ENCODE results near the gene SCFD2.

DNA sequence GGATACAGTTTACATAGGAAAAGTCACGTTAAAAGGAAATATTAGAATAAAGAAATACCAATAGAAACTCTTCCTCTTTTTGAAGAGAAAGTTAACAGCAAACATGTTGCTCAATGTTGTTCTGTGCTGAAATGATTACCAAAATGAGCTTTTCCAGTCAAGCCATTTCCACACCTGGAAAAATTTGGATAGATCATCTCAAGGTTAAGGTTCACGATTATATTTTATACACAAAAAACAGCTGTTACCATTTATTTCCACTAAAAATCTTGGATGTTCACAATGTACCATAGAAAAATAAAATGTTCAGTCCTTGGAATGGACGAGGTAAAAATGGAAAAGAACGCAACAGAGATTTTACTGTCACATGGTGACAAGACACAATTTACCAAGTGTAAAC lies 218.7 kb downstream of the SCFD2 start:
- TF ChIP-seq, protein P1, sequence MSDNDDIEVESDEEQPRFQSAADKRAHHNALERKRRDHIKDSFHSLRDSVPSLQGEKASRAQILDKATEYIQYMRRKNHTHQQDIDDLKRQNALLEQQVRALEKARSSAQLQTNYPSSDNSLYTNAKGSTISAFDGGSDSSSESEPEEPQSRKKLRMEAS (IDR thresholded peaks at IDR 0.05; ENCODE audit: low read depth) = no peak
- no peak for TF ChIP-seq POLR2AphosphoS5 (IDR thresholded peaks at IDR 0.05; ENCODE audit: low read depth, low read length)
- no peak for TF ChIP-seq SIN3A (IDR thresholded peaks at IDR 0.05; ENCODE audit: borderline replicate concordance, low read depth, low read length)
- TF ChIP-seq, protein P2, sequence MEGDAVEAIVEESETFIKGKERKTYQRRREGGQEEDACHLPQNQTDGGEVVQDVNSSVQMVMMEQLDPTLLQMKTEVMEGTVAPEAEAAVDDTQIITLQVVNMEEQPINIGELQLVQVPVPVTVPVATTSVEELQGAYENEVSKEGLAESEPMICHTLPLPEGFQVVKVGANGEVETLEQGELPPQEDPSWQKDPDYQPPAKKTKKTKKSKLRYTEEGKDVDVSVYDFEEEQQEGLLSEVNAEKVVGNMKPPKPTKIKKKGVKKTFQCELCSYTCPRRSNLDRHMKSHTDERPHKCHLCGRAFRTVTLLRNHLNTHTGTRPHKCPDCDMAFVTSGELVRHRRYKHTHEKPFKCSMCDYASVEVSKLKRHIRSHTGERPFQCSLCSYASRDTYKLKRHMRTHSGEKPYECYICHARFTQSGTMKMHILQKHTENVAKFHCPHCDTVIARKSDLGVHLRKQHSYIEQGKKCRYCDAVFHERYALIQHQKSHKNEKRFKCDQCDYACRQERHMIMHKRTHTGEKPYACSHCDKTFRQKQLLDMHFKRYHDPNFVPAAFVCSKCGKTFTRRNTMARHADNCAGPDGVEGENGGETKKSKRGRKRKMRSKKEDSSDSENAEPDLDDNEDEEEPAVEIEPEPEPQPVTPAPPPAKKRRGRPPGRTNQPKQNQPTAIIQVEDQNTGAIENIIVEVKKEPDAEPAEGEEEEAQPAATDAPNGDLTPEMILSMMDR (IDR thresholded peaks at IDR 0.05) = no peak
- TF ChIP-seq EZH2phosphoT487 (IDR thresholded peaks at IDR 0.05; ENCODE audit: borderline replicate concordance, low read depth) = no peak
- TF ChIP-seq, protein P3, sequence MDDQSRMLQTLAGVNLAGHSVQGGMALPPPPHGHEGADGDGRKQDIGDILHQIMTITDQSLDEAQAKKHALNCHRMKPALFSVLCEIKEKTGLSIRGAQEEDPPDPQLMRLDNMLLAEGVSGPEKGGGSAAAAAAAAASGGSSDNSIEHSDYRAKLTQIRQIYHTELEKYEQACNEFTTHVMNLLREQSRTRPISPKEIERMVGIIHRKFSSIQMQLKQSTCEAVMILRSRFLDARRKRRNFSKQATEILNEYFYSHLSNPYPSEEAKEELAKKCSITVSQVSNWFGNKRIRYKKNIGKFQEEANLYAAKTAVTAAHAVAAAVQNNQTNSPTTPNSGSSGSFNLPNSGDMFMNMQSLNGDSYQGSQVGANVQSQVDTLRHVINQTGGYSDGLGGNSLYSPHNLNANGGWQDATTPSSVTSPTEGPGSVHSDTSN (IDR thresholded peaks at IDR 0.05) = no peak
- TF ChIP-seq SMC3 (IDR thresholded peaks at IDR 0.05; ENCODE audit: low read depth, low read length) = no peak
- no peak for TF ChIP-seq FOXM1 (IDR thresholded peaks at IDR 0.05; ENCODE audit: low read depth)
- TF ChIP-seq, protein P4, sequence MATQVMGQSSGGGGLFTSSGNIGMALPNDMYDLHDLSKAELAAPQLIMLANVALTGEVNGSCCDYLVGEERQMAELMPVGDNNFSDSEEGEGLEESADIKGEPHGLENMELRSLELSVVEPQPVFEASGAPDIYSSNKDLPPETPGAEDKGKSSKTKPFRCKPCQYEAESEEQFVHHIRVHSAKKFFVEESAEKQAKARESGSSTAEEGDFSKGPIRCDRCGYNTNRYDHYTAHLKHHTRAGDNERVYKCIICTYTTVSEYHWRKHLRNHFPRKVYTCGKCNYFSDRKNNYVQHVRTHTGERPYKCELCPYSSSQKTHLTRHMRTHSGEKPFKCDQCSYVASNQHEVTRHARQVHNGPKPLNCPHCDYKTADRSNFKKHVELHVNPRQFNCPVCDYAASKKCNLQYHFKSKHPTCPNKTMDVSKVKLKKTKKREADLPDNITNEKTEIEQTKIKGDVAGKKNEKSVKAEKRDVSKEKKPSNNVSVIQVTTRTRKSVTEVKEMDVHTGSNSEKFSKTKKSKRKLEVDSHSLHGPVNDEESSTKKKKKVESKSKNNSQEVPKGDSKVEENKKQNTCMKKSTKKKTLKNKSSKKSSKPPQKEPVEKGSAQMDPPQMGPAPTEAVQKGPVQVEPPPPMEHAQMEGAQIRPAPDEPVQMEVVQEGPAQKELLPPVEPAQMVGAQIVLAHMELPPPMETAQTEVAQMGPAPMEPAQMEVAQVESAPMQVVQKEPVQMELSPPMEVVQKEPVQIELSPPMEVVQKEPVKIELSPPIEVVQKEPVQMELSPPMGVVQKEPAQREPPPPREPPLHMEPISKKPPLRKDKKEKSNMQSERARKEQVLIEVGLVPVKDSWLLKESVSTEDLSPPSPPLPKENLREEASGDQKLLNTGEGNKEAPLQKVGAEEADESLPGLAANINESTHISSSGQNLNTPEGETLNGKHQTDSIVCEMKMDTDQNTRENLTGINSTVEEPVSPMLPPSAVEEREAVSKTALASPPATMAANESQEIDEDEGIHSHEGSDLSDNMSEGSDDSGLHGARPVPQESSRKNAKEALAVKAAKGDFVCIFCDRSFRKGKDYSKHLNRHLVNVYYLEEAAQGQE (IDR thresholded peaks at IDR 0.05; ENCODE audit: low read depth, low read length) = no peak
- TF ChIP-seq, protein P5, sequence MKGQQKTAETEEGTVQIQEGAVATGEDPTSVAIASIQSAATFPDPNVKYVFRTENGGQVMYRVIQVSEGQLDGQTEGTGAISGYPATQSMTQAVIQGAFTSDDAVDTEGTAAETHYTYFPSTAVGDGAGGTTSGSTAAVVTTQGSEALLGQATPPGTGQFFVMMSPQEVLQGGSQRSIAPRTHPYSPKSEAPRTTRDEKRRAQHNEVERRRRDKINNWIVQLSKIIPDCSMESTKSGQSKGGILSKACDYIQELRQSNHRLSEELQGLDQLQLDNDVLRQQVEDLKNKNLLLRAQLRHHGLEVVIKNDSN (IDR thresholded peaks at IDR 0.05; ENCODE audit: borderline replicate concordance, low read depth) = no peak
- no peak for TF ChIP-seq NRF1 (IDR thresholded peaks at IDR 0.05; ENCODE audit: low read depth, low read length)
- no peak for TF ChIP-seq RCOR1 (IDR thresholded peaks at IDR 0.05; ENCODE audit: low read length)
- TF ChIP-seq JUND (IDR thresholded peaks at IDR 0.05) = no peak
